ENCODE data around the gene SPATA21. TPM values are rescaled to one million over a fixed set of nuclear protein-coding genes. Genes with fewer than 3 reads are reported as not detected.

The SPATA21 gene
- total and polyA plus RNA-seq, 3 experiments from 2014 or later: not detected

DNA sequence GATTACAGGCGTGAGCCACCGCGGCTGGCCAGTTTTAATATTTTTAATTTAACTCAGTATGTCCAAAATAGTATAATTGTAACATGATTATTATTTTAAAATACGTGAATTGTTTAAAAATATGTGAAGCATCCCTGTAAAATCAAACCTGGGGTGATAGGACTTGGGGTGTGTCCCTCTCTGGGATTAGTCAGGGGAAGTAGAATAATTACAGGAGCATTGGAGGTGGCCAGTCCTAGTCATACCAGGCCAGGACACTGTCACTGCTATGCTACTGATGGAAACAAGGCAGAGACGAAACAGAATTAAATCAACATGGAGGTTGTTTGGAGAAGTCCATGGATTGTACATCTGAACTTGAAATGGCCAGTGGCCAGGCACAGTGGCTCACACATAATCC is 53.3 kb downstream of the SPATA21 start:
- peaks cover 0 to 31% (median 6%) of the 10 kb centered on the region in 3 donors for H3K36me3 Mint-ChIP-seq
- no peaks in the 10 kb centered on the region for H3K9me3 Mint-ChIP-seq
- Histone ChIP-seq H3K36me3 (ENCODE audit: insufficient read depth, low read length) (peaks cover 13% of the 10 kb centered on the region), H3K27ac (ENCODE audit: low read depth, low read length) (no peak overlapping the region), H3K27me3 (ENCODE audit: insufficient read depth, low read length, poor library complexity, severe bottlenecking) (no peaks in the 10 kb centered on the region), H3K4me3 (ENCODE audit: low read length) (no peak overlapping the region), H3K4me1 (ENCODE audit: insufficient read depth, low read length) (peaks cover 45% of the 10 kb centered on the region), H3K9me3 (ENCODE audit: low read length) (no peaks in the 10 kb centered on the region)
- ChIA-PET POLR2A (no interaction called here), CTCF (no interaction called here)
- peaks cover 58 to 74% (median 63%) of the 10 kb centered on the region in 3 donors for H3K4me1 Mint-ChIP-seq
- H3K27ac Mint-ChIP-seq: peak overlapping the region in 5 of 8 donors; percentile 1 to 76 (median 67)
- no peaks in the 10 kb centered on the region for H3K27me3 Mint-ChIP-seq
- no peak for DNase-seq
- peak overlapping the region in 1 of 7 donors; percentile 38 for H3K4me3 Mint-ChIP-seq

DNA sequence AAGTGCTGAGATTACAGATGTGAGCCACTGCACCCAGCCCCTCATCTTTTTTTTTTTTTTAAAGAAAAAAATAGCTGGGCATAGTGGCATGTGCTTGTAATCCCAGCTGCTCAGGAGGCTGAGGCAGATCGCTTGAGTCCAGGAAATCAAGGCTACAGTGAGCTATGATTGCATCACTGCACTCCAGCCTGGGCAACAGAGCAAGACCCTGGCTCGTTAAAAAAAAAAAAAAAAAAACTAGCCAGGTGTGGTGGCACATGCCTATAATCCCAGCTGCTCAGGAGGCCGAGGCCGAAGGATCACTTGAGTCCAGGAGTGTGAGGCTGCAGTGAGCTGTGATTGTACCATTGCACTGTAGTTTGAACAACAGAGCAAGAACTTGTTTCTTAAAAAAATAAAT is 56.4 kb downstream of the SPATA21 start:
- Histone ChIP-seq H3K27me3 (ENCODE audit: insufficient read depth, low read length, poor library complexity, severe bottlenecking) (no peaks in the 10 kb centered on the region), H3K36me3 (ENCODE audit: insufficient read depth, low read length) (peaks cover 8% of the 10 kb centered on the region), H3K9me3 (ENCODE audit: low read length) (no peaks in the 10 kb centered on the region), H3K4me1 (ENCODE audit: insufficient read depth, low read length) (peaks cover 51% of the 10 kb centered on the region), H3K27ac (ENCODE audit: low read depth, low read length) (no peak overlapping the region), H3K4me3 (ENCODE audit: low read length) (no peak overlapping the region)
- H3K9me3 Mint-ChIP-seq: no peaks in the 10 kb centered on the region
- H3K4me3 Mint-ChIP-seq: no peak overlapping the region
- H3K27ac Mint-ChIP-seq: peak overlapping the region in 1 of 8 donors; percentile 24
- ChIA-PET POLR2A (interaction anchor here (0.6 to 1.3 kb wide), 3 partner anchors 14 to 28 kb away, joined by 5 to 6 read pairs (median 6); partner anchors contain the start of genes FBXO42 and SZRD1), CTCF (no interaction called here)
- H3K36me3 Mint-ChIP-seq: peaks cover 0 to 29% (median 5%) of the 10 kb centered on the region in 3 donors
- H3K27me3 Mint-ChIP-seq: no peaks in the 10 kb centered on the region
- no peak for DNase-seq
- H3K4me1 Mint-ChIP-seq: peaks cover 59 to 74% (median 65%) of the 10 kb centered on the region in 3 donors

DNA sequence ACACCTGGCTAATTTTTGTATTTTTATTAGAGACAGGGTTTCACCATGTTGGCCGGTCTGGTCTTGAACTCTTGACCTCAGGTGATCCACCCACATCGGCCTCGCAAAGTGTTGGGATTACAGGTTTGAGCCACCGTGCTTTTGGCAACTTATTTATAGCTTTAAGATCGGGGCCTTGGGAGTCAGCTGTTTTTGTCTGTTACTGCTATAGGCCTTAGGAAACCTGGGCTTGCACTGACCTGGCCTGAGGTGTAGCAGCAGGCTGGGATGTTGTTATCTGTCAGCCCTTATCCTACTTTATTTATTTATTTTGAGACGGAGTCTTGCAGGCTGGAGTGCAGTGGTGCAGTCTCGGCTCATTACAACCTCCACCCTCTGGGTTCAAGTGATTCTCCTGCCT is 58.8 kb downstream of the SPATA21 start:
- CTCF ChIA-PET: interaction anchor here (2.2 kb wide), 1 partner anchor 11 kb away, joined by 4 read pairs; no protein-coding TSS in a partner anchor
- POLR2A ChIA-PET: no interaction called here

DNA sequence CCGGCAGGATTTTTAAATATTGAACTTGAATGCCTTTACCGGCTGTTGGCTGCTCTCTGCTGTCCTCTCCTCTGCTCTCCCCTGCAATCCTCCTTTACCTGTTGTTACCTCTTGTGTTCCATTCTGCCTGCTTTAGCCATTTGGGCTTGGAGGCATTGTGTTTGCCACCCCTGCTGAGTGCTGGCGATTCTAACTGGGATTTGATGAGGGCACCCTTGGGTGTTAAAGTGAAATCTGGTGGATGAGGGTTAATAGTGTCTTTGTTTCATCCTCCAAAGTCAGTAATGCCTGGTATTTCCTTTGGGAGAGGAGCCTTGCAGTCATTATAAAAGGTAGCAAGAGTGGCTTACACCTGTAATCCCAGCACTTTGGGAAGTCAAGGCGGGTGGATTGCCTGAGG is 60.3 kb downstream of the SPATA21 start:
- Mint-ChIP-seq H3K27ac (peak overlapping the region in 7 of 8 donors; percentile 21 to 82 (median 37)), H3K36me3 (peaks cover 0 to 40% (median 9%) of the 10 kb centered on the region in 3 donors), H3K27me3 (no peaks in the 10 kb centered on the region), H3K9me3 (no peaks in the 10 kb centered on the region), H3K4me1 (peaks cover 65 to 77% (median 73%) of the 10 kb centered on the region in 3 donors), H3K4me3 (peak overlapping the region in 3 of 7 donors; percentile 21 to 44 (median 37))
- ChIA-PET POLR2A (no interaction called here), CTCF (no interaction called here)
- no peak for DNase-seq
- Histone ChIP-seq H3K27ac (ENCODE audit: low read depth, low read length) (no peak overlapping the region), H3K36me3 (ENCODE audit: insufficient read depth, low read length) (peaks cover 3% of the 10 kb centered on the region), H3K27me3 (ENCODE audit: insufficient read depth, low read length, poor library complexity, severe bottlenecking) (no peaks in the 10 kb centered on the region), H3K4me1 (ENCODE audit: insufficient read depth, low read length) (peaks cover 61% of the 10 kb centered on the region), H3K4me3 (ENCODE audit: low read length) (no peak overlapping the region), H3K9me3 (ENCODE audit: low read length) (no peaks in the 10 kb centered on the region)

More for the DNA sequence above, 58.8 kb downstream of the SPATA21 start:
- no peak for DNase-seq
- Mint-ChIP-seq H3K27me3 (no peaks in the 10 kb centered on the region), H3K27ac (peak overlapping the region in 1 of 8 donors; percentile 3), H3K36me3 (peaks cover 0 to 35% (median 4%) of the 10 kb centered on the region in 3 donors), H3K4me3 (peak overlapping the region in 1 of 7 donors; percentile 9), H3K9me3 (no peaks in the 10 kb centered on the region), H3K4me1 (peaks cover 57 to 75% (median 67%) of the 10 kb centered on the region in 3 donors)
- Histone ChIP-seq H3K9me3 (ENCODE audit: low read length) (no peaks in the 10 kb centered on the region), H3K27me3 (ENCODE audit: insufficient read depth, low read length, poor library complexity, severe bottlenecking) (no peaks in the 10 kb centered on the region), H3K27ac (ENCODE audit: low read depth, low read length) (no peak overlapping the region), H3K4me1 (ENCODE audit: insufficient read depth, low read length) (peaks cover 53% of the 10 kb centered on the region), H3K36me3 (ENCODE audit: insufficient read depth, low read length) (no peaks in the 10 kb centered on the region), H3K4me3 (ENCODE audit: low read length) (no peak overlapping the region)

DNA sequence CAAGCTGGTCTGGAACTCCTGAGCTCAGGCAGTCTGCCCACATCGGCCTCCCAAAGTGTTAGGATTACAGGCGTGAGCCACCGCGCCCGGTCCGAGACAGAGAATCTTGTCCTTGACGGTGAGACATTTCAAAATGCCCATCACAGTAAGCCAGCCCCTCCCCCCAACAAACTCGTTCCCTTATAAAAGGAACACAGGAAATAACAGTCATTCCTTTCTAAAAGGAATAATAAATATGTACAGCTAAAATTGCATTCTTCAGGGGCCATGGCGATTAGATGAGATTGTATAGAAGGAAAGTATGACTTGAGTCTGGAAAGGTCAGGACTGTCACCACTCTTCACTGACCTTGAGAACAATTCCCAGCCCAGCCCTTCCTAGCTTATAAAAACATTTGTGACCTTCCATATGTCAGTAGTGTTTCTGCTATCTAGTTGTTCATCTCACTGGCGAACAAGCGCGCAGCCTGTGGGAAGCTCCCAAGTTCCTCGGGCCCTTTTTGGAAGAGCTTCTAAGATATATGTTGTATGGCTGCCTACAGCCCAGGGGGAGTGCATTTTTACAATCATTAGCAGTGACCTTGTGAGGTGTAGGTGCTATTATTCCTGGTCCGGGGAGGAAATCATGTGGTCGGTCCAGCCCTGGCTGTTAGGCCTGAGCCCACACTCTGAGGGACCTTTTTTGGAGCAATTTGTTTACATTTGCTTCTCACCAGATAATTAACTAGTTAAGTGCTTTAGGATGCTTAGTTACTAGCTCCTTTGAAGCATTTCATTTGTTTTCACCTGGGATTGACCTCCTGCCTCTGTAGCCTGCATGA is 61.5 kb downstream of the SPATA21 start:
- Histone ChIP-seq H3K4me1 (ENCODE audit: insufficient read depth, low read length) (peaks cover 73% of the 10 kb centered on the region), H3K27ac (ENCODE audit: low read depth, low read length) (no peak overlapping the region), H3K27me3 (ENCODE audit: insufficient read depth, low read length, poor library complexity, severe bottlenecking) (no peaks in the 10 kb centered on the region), H3K9me3 (ENCODE audit: low read length) (no peaks in the 10 kb centered on the region), H3K36me3 (ENCODE audit: insufficient read depth, low read length) (peaks cover 3% of the 10 kb centered on the region), H3K4me3 (ENCODE audit: low read length) (no peak overlapping the region)
- Mint-ChIP-seq H3K27ac (peak overlapping the region in 2 of 8 donors; percentile 17 to 26), H3K36me3 (peaks cover 0 to 43% (median 9%) of the 10 kb centered on the region in 3 donors), H3K9me3 (no peaks in the 10 kb centered on the region), H3K4me1 (peaks cover 69 to 84% (median 77%) of the 10 kb centered on the region in 3 donors), H3K27me3 (no peaks in the 10 kb centered on the region), H3K4me3 (peak overlapping the region in 3 of 7 donors; percentile 8 to 69 (median 22))
- POLR2A ChIA-PET: interaction anchor here (0.6 kb wide), 1 partner anchor 40 kb away, joined by 4 read pairs; no protein-coding TSS in a partner anchor
- DNase-seq: no peak
- CTCF ChIA-PET: interaction anchor here (0.6 to 0.7 kb wide), 2 partner anchors 14 to 247 kb away, joined by 3 to 4 read pairs; no protein-coding TSS in a partner anchor

DNA sequence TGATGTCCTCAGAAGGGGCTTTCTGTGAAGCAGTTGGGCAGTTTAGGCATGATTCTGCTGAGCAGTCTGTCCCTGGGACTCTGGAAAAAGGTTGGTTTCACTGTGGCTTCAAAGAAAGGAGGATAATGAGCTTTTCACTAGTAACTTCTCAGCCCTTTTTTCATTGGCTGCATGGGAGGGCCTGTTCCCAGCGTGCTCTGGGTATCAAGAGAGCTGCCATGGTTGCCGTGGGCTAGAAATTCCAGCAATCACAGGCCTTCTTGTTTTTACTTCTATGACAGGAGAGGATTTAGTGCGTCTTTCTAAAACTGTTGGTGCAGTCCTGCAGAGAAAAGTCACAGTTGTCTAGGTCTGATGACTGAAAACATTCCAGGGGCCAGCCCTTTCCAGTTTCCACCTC is 63.0 kb downstream of the SPATA21 start:
- POLR2A ChIA-PET: interaction anchor here (1.0 kb wide), 1 partner anchor 11 kb away, joined by 5 read pairs; no protein-coding TSS in a partner anchor
- DNase-seq: no peak
- Histone ChIP-seq H3K4me1 (ENCODE audit: insufficient read depth, low read length) (peaks cover 82% of the 10 kb centered on the region), H3K36me3 (ENCODE audit: insufficient read depth, low read length) (peaks cover 3% of the 10 kb centered on the region), H3K27ac (ENCODE audit: low read depth, low read length) (no peak overlapping the region), H3K27me3 (ENCODE audit: insufficient read depth, low read length, poor library complexity, severe bottlenecking) (no peaks in the 10 kb centered on the region), H3K4me3 (ENCODE audit: low read length) (no peak overlapping the region), H3K9me3 (ENCODE audit: low read length) (no peaks in the 10 kb centered on the region)
- no peaks in the 10 kb centered on the region for H3K27me3 Mint-ChIP-seq
- peak overlapping the region in 4 of 8 donors; percentile 47 to 63 (median 60) for H3K27ac Mint-ChIP-seq
- H3K4me3 Mint-ChIP-seq: peak overlapping the region in 5 of 7 donors; percentile 5 to 59 (median 15)
- CTCF ChIA-PET: interaction anchor here (0.9 to 1.0 kb wide), 2 partner anchors 11 to 70 kb away, joined by 3 read pairs; no protein-coding TSS in a partner anchor
- peaks cover 70 to 86% (median 79%) of the 10 kb centered on the region in 3 donors for H3K4me1 Mint-ChIP-seq
- peaks cover 0 to 41% (median 9%) of the 10 kb centered on the region in 3 donors for H3K36me3 Mint-ChIP-seq
- no peaks in the 10 kb centered on the region for H3K9me3 Mint-ChIP-seq

DNA sequence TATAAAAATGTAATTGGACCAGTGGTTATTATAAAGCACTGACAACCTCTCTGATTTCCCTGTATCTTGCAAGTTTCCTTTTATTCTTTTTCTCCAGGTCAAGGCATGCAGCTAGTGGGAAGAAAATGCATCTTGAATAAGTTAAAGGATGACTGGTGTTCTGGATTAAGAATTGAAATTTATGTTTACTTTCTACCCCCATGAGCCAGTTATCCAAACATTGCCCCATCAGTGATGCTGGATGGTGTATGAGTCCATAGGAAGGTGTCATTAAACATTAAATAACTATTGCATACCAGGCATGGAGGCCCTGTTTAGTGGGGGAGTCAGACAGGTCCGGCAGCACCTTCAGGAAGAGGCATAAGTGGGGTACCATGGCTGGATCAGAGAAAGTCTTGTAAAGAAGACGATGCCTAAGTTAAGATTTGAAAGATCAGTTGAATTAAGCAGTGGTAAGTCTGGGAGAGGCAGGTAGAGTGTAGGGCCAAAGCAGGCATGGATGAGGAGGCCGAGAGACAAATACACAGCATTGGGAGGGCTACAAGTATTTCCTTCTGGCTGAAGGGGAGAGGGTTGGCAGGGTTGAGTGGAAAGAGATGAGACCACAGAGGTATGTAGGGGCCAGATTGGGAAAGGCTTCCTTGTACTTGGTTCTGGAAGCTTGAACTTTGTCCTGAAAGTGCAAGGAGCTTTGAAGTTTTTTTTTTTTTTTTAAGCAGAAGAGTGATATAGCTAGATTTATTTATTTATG is 64.5 kb downstream of the SPATA21 start:
- POLR2A ChIA-PET: interaction anchor here (0.6 kb wide), 2 partner anchors 396 to 505 kb away, joined by 3 to 4 read pairs; no protein-coding TSS in a partner anchor
- peaks cover 74 to 87% (median 86%) of the 10 kb centered on the region in 3 donors for H3K4me1 Mint-ChIP-seq

More for the DNA sequence above, 64.5 kb downstream of the SPATA21 start:
- H3K27me3 Mint-ChIP-seq: no peaks in the 10 kb centered on the region
- Histone ChIP-seq H3K4me3 (ENCODE audit: low read length) (no peak overlapping the region), H3K27me3 (ENCODE audit: insufficient read depth, low read length, poor library complexity, severe bottlenecking) (no peaks in the 10 kb centered on the region), H3K27ac (ENCODE audit: low read depth, low read length) (no peak overlapping the region), H3K36me3 (ENCODE audit: insufficient read depth, low read length) (peaks cover 3% of the 10 kb centered on the region), H3K4me1 (ENCODE audit: insufficient read depth, low read length) (peaks cover 85% of the 10 kb centered on the region), H3K9me3 (ENCODE audit: low read length) (no peaks in the 10 kb centered on the region)
- CTCF ChIA-PET: interaction anchor here (1.4 kb wide), 2 partner anchors 15 to 20 kb away, joined by 3 to 4 read pairs; partner anchors contain the start of gene FBXO42
- H3K36me3 Mint-ChIP-seq: peaks cover 0 to 40% (median 9%) of the 10 kb centered on the region in 3 donors
- H3K4me3 Mint-ChIP-seq: peak overlapping the region in 5 of 7 donors; percentile 7 to 48 (median 14)
- DNase-seq: no peak
- H3K27ac Mint-ChIP-seq: peak overlapping the region in 7 of 8 donors; percentile 2 to 90 (median 40)
- no peaks in the 10 kb centered on the region for H3K9me3 Mint-ChIP-seq
